Fibroblast of lung (primary cell): ENCODE measurements around the gene CYP2F1.

Experiments used
- CTCF ChIP-seq, 2 donors: IDR thresholded peaks in 1 of 2; conservative IDR thresholded peaks in 1 of 2; 1 replicate in 1 of 2; 2 replicates in 1 of 2; pipeline ENCODE4 v1.5.1; 2011 to 2012; ENCODE audit warnings: low read length in 2 of 2, control low read depth in 1 of 2, inconsistent platforms in 1 of 2, low read depth in 1 of 2, mild to moderate bottlenecking in 1 of 2
- EZH2 ChIP-seq: IDR thresholded peaks from 2 replicates; pipeline ENCODE4 v1.5.1; 2012; ENCODE audit warnings: low read length, control low read depth, mild to moderate bottlenecking; ENCODE audit errors: missing control alignments

- TF ChIP-seq CTCF (conservative IDR thresholded peaks at IDR 0.05 in 1 of 2, IDR thresholded peaks at IDR 0.05 in 1 of 2; ENCODE audit: low read depth in 1 of 2, low read length in 2 of 2) (peak; percentile 75 to 87), EZH2 (no peak)
Measured at GRCh38 chr19:41144403-41144802, 30.2 kb downstream of the CYP2F1 start.
